ENCODE data around the gene STAMBPL1. TPM values are rescaled to one million over a fixed set of nuclear protein-coding genes. Genes with fewer than 3 reads are reported as not detected.

STAMBPL1 gene
- polyA plus RNA-seq, 1 of the 3 experiments (the other 2 are of a cell fraction), result 25.1 TPM

GRCh38 chr10:88913788-88914187 is 33.7 kb downstream of the STAMBPL1 start (continued):
- TF ChIP-seq ZBTB33 (IDR thresholded peaks at IDR 0.05; ENCODE audit: borderline replicate concordance, low read depth) (no peak), JUND (IDR thresholded peaks at IDR 0.05) (no peak; the same call in 1 of the 2 replicates), PBX3 (IDR thresholded peaks at IDR 0.05) (peak; percentile 83), USF1 (IDR thresholded peaks at IDR 0.05; ENCODE audit: borderline replicate concordance, low read depth) (no peak), RAD21 (IDR thresholded peaks at IDR 0.05; ENCODE audit: low read length) (no peak), MAX (IDR thresholded peaks at IDR 0.05; ENCODE audit: low read depth) (no peak), POLR2AphosphoS5 (IDR thresholded peaks at IDR 0.05; ENCODE audit: low read depth, low read length) (no peak), RFX5 (IDR thresholded peaks at IDR 0.05; ENCODE audit: low read length) (no peak)

GRCh38 chr10:88915781-88916180 is 35.7 kb downstream of the STAMBPL1 start:
- no peaks in the 10 kb centered on the region for H3K27me3 ChIP-seq (ENCODE audit: insufficient read depth)
- H3F3A ChIP-seq (replicated peaks; ENCODE audit: insufficient read depth), result peaks cover 18% of the 10 kb centered on the region
- no peak overlapping the region for H3K4me3 ChIP-seq (ENCODE audit: low read depth in 2 of 2, low read length in 1 of 2)
- H3K36me3 ChIP-seq (replicated peaks in 1 of 2; ENCODE audit: control insufficient read depth in 1 of 2, insufficient read depth in 2 of 2, low read length in 1 of 2), result peaks cover 38 to 46% of the 10 kb centered on the region in 2 experiments
- no peak for TF ChIP-seq ZBTB33 (IDR thresholded peaks at IDR 0.05; ENCODE audit: borderline replicate concordance, low read depth)
- no peak for TF ChIP-seq ELF1 (IDR thresholded peaks at IDR 0.05)
- no peak for TF ChIP-seq IRF3 (IDR thresholded peaks at IDR 0.05; ENCODE audit: low read depth, low read length)
- no peak for TF ChIP-seq USF1 (IDR thresholded peaks at IDR 0.05; ENCODE audit: borderline replicate concordance, low read depth)
- no peak for TF ChIP-seq JUND (IDR thresholded peaks at IDR 0.05)
- TF ChIP-seq SIN3A (IDR thresholded peaks at IDR 0.05; ENCODE audit: borderline replicate concordance, low read depth, low read length), result no peak
- TF ChIP-seq POLR2AphosphoS5 (IDR thresholded peaks at IDR 0.05; ENCODE audit: low read depth, low read length), result no peak
- no peak for TF ChIP-seq RXRA (IDR thresholded peaks at IDR 0.05; ENCODE audit: borderline replicate concordance, low read depth)
- TF ChIP-seq NRF1 (IDR thresholded peaks at IDR 0.05; ENCODE audit: low read depth, low read length), result no peak
- TF ChIP-seq REST (IDR thresholded peaks at IDR 0.05; ENCODE audit: low read depth, low read length), result no peak
- TF ChIP-seq FOXJ3 (CRISPR knock-in tag; IDR thresholded peaks at IDR 0.05), result no peak
- no peak for TF ChIP-seq EP300 (IDR thresholded peaks at IDR 0.05; ENCODE audit: borderline replicate concordance in 1 of 2, low read depth in 1 of 2, low read length in 1 of 2)
- no peak for TF ChIP-seq RAD21 (IDR thresholded peaks at IDR 0.05; ENCODE audit: low read length)
- no peak for TF ChIP-seq MAX (IDR thresholded peaks at IDR 0.05; ENCODE audit: low read depth)
- no peak overlapping the region for H3K9ac ChIP-seq
- no peaks in the 10 kb centered on the region for H4K20me1 ChIP-seq (ENCODE audit: insufficient read depth)
- ChIA-PET POLR2A (no interaction called here), CTCF (interaction anchor here (1.0 to 7.8 kb wide), 3 partner anchors 18 to 79 kb away, joined by 3 to 55 read pairs (median 4); no protein-coding TSS in a partner anchor)
- no peaks in the 10 kb centered on the region for H3K9me2 ChIP-seq
- 51% methylated on average over 2 of the region's 2 CpGs for WGBS (ENCODE audit: low lambda C conversion rate)
- no peaks in the 10 kb centered on the region for H3K9me3 ChIP-seq
- no peaks in the 10 kb centered on the region for H3K79me2 ChIP-seq (ENCODE audit: insufficient read depth)
- no peak overlapping the region for H3K4me2 ChIP-seq
- H2AFZ ChIP-seq (ENCODE audit: low read depth), result no peak overlapping the region
- no peak for DNase-seq
- H3K27ac ChIP-seq (ENCODE audit: low read depth in 2 of 2, low read length in 1 of 2), result peak overlapping the region in 1 of 2 experiments; percentile 22; a peak in 2 of 4 replicates
- H3K4me1 ChIP-seq (ENCODE audit: control insufficient read depth in 1 of 2, insufficient read depth in 2 of 2, low read depth in 1 of 2, low read length in 1 of 2), result peaks cover 11 to 40% of the 10 kb centered on the region in 2 experiments; a peak in 3 of 4 replicates

Data from SK-N-SH (cell line).